Stomach (tissue), 4 donors: Measurements from ENCODE around the gene CTNNA3.

Experiments
- EP300 ChIP-seq: sonication (generic); formaldehyde crosslinking; IDR thresholded peaks from one replicate; pipeline ENCODE4 v1.6.1; 2017; ENCODE audit warnings: antibody characterized with exemption
- POLR2A ChIP-seq, 4 donors: fragments of 450-650 bp; IDR thresholded peaks; one replicate each; pipeline ENCODE4 v1.6.1; 2016; ENCODE audit warnings: antibody characterized with exemption in 4 of 4, control low read depth in 2 of 4, mild to moderate bottlenecking in 1 of 4, moderate library complexity in 1 of 4
- POLR2AphosphoS5 ChIP-seq, 3 donors: sonication (generic); formaldehyde crosslinking; IDR thresholded peaks; one replicate each; pipeline ENCODE4 v1.6.1; 2016; ENCODE audit warnings: antibody characterized with exemption in 3 of 3
- TF ChIP-seq, protein P1 (sequence below), 7 experiments: fragments of 450-650 bp in 4 of 7; fragments of 200-600 bp in 3 of 7; sonication (generic) in 3 of 7; IDR thresholded peaks; one replicate each; pipeline ENCODE4 v1.5.1; 2016 to 2019; ENCODE audit warnings: antibody characterized with exemption in 7 of 7, control low read depth in 2 of 7, mild to moderate bottlenecking in 1 of 7

- no peak for TF ChIP-seq POLR2A (IDR thresholded peaks at IDR 0.05)
- TF ChIP-seq, protein P1, sequence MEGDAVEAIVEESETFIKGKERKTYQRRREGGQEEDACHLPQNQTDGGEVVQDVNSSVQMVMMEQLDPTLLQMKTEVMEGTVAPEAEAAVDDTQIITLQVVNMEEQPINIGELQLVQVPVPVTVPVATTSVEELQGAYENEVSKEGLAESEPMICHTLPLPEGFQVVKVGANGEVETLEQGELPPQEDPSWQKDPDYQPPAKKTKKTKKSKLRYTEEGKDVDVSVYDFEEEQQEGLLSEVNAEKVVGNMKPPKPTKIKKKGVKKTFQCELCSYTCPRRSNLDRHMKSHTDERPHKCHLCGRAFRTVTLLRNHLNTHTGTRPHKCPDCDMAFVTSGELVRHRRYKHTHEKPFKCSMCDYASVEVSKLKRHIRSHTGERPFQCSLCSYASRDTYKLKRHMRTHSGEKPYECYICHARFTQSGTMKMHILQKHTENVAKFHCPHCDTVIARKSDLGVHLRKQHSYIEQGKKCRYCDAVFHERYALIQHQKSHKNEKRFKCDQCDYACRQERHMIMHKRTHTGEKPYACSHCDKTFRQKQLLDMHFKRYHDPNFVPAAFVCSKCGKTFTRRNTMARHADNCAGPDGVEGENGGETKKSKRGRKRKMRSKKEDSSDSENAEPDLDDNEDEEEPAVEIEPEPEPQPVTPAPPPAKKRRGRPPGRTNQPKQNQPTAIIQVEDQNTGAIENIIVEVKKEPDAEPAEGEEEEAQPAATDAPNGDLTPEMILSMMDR (IDR thresholded peaks at IDR 0.05), result no peak
- TF ChIP-seq EP300, result no peak
- TF ChIP-seq POLR2AphosphoS5 (IDR thresholded peaks at IDR 0.05), result no peak
Observed at GRCh38 chr10:66190413-66190812, 1505.6 kb downstream of the CTNNA3 start.
